GM13977 (cell line): ENCODE data around the gene DHRSX.
"Not testable (repeated sequence)": the region's sequence is repeated elsewhere in the genome, so short reads cannot be mapped to it uniquely, and the experiment has no call there.

ENCODE experiments used
- DNase-seq: peaks from one replicate; pipeline ENCODE4 v3.0.0; 2012; ENCODE audit warnings: low spot score
- CTCF ChIP-seq: IDR thresholded peaks from 2 replicates; pipeline ENCODE4 v1.5.1; 2012; ENCODE audit warnings: mild to moderate bottlenecking, control low read depth; ENCODE audit not compliant: insufficient read depth; ENCODE audit errors: extremely low read depth, missing control alignments
- in situ Hi-C: fragments of 300-500 bp; cut with MboI; formaldehyde crosslinking; loops from one replicate; pipeline ENCODE4 v1.12.0; 2022; ENCODE audit warnings: low sequenced_read_pairs, low pct_unique_long_range_greater_than_20kb, mixed read lengths, inconsistent platforms; ENCODE audit not compliant: unreplicated experiment

Gene DHRSX

GRCh38 chrX:2466876-2467656, 33.7 kb downstream of the DHRSX start:
- no peak for TF ChIP-seq CTCF
- no peak for DNase-seq
- in situ Hi-C loops = no loop called here

GRCh38 chrX:2464677-2465166, 36.1 kb downstream of the DHRSX start:
- no peak for TF ChIP-seq CTCF
- DNase-seq = no peak
- in situ Hi-C loops = no loop called here

- in situ Hi-C loops = no loop called here
- DNase-seq = no peak
- TF ChIP-seq CTCF = no peak
These were observed 36.7 kb downstream of the DHRSX start for GRCh38 chrX:2463973-2464676.

- in situ Hi-C loops, DNase-seq: not testable (repeated sequence)
These were observed 37.3 kb downstream of the DHRSX start for GRCh38 chrX:2463481-2463880.

- TF ChIP-seq CTCF = no peak
These were observed 38.0 kb downstream of the DHRSX start for GRCh38 chrX:2462780-2463179.

GRCh38 chrX:2462074-2462473, 38.7 kb downstream of the DHRSX start:
- DNase-seq = no peak
- TF ChIP-seq CTCF = no peak
- in situ Hi-C loops = no loop called here

More at GRCh38 chrX:2462780-2463179, 38.0 kb downstream of the DHRSX start:
- in situ Hi-C loops = no loop called here
- no peak for DNase-seq

- in situ Hi-C loops = no loop called here
- no peak for DNase-seq
- no peak for TF ChIP-seq CTCF
These were observed 39.1 kb downstream of the DHRSX start for GRCh38 chrX:2461711-2462016.

GRCh38 chrX:2460821-2461710, 39.7 kb downstream of the DHRSX start:
- in situ Hi-C loops, DNase-seq: not testable (repeated sequence)

- DNase-seq, in situ Hi-C loops: not testable (repeated sequence)
These were observed 40.7 kb downstream of the DHRSX start for GRCh38 chrX:2460048-2460447.
